GM21619 (cell line): Measurements from ENCODE around the gene THAP4.
"Not testable (repeated sequence)": the region's sequence is repeated elsewhere in the genome, so short reads cannot be mapped to it uniquely, and the experiment has no call there.

Experiments
- ATAC-seq: cut with Tn5 transposase; IDR thresholded peaks from one replicate; pipeline ENCODE4 v1.9.1; 2021; ENCODE audit not compliant: unreplicated experiment

The THAP4 gene

GRCh38 chr2:241666627-241667400 lies 29.9 kb upstream of the THAP4 start:
- ATAC-seq = no peak

GRCh38 chr2:241665731-241666440 lies 28.9 kb upstream of the THAP4 start:
- ATAC-seq = no peak

- ATAC-seq = not testable (repeated sequence)
Measured at GRCh38 chr2:241662731-241663130, 25.8 kb upstream of the THAP4 start.

- no peak for ATAC-seq
Measured at GRCh38 chr2:241660593-241661213, 23.7 kb upstream of the THAP4 start.

- no peak for ATAC-seq
Measured at GRCh38 chr2:241659150-241659739, 22.3 kb upstream of the THAP4 start.

- ATAC-seq = no peak
Measured at GRCh38 chr2:241658296-241658695, 21.3 kb upstream of the THAP4 start.

- ATAC-seq = no peak
Measured at GRCh38 chr2:241657786-241658254, 20.9 kb upstream of the THAP4 start.

GRCh38 chr2:241656190-241656741 lies 19.3 kb upstream of the THAP4 start:
- ATAC-seq = no peak

- ATAC-seq = no peak
Measured at GRCh38 chr2:241655516-241656189, 18.7 kb upstream of the THAP4 start.

GRCh38 chr2:241654551-241654950 lies 17.6 kb upstream of the THAP4 start:
- ATAC-seq = no peak

- no peak for ATAC-seq
Measured at GRCh38 chr2:241653210-241653750, 16.3 kb upstream of the THAP4 start.

GRCh38 chr2:241652722-241653121 lies 15.8 kb upstream of the THAP4 start:
- ATAC-seq = no peak

- ATAC-seq = no peak
Measured at GRCh38 chr2:241652142-241652541, 15.2 kb upstream of the THAP4 start.

GRCh38 chr2:241649927-241650326 lies 13.0 kb upstream of the THAP4 start:
- ATAC-seq = no peak

- ATAC-seq = no peak
Measured at GRCh38 chr2:241649404-241649803, 12.4 kb upstream of the THAP4 start.

GRCh38 chr2:241648453-241648852 lies 11.5 kb upstream of the THAP4 start:
- ATAC-seq = no peak

GRCh38 chr2:241645915-241646645 lies 9.1 kb upstream of the THAP4 start:
- ATAC-seq = no peak

- ATAC-seq = no peak
Measured at GRCh38 chr2:241645056-241645914, 8.3 kb upstream of the THAP4 start.

- no peak for ATAC-seq
Measured at GRCh38 chr2:241641631-241642030, 4.7 kb upstream of the THAP4 start.
